T-helper 2 cell treated with Interferon-gamma antibody and Interleukin-4, amounts not matched to agents 5 μg/mL and 100 μg/mL, for 36 hours (primary cell): ENCODE measurements around the gene CUL1.

ENCODE experiments used
- DNase-seq: peaks from one replicate; pipeline ENCODE4 v3.0.0; 2021; ENCODE audit warnings: low spot score
- H3K27ac Mint-ChIP-seq: one replicate; pipeline ENCODE4 v1.8.0; 2021; ENCODE audit warnings: mild to moderate bottlenecking, mixed read lengths
- H3K27me3 Mint-ChIP-seq: one replicate; pipeline ENCODE4 v1.8.0; 2021; ENCODE audit warnings: low read depth, mixed read lengths
- H3K36me3 Mint-ChIP-seq: one replicate; pipeline ENCODE4 v1.8.0; 2021; ENCODE audit warnings: low read depth, mixed read lengths
- H3K4me1 Mint-ChIP-seq: one replicate; pipeline ENCODE4 v1.8.0; 2021; ENCODE audit warnings: low read depth, mixed read lengths
- H3K4me3 Mint-ChIP-seq: one replicate; pipeline ENCODE4 v1.8.0; 2022; ENCODE audit warnings: mild to moderate bottlenecking, moderate library complexity, mixed read lengths
- H3K9me3 Mint-ChIP-seq: one replicate; pipeline ENCODE4 v1.8.0; 2021; ENCODE audit warnings: mixed read lengths

Gene CUL1

GRCh38 chr7:148735967-148736366, 37.3 kb downstream of the CUL1 start:
- Mint-ChIP-seq H3K36me3 (peaks cover 65% of the 10 kb centered on the region), H3K9me3 (peaks cover 3% of the 10 kb centered on the region), H3K4me1 (peaks cover 13% of the 10 kb centered on the region), H3K27me3 (no peaks in the 10 kb centered on the region), H3K27ac (no peak overlapping the region), H3K4me3 (no peak overlapping the region)
- DNase-seq, result no peak

- Mint-ChIP-seq H3K36me3 (peaks cover 66% of the 10 kb centered on the region), H3K4me1 (peaks cover 3% of the 10 kb centered on the region), H3K9me3 (peaks cover 15% of the 10 kb centered on the region), H3K27ac (no peak overlapping the region), H3K4me3 (no peak overlapping the region), H3K27me3 (no peaks in the 10 kb centered on the region)
- no peak for DNase-seq
Observed at GRCh38 chr7:148738737-148739535, 40.2 kb downstream of the CUL1 start.

- Mint-ChIP-seq H3K4me3 (no peak overlapping the region), H3K9me3 (peaks cover 16% of the 10 kb centered on the region), H3K27me3 (no peaks in the 10 kb centered on the region), H3K36me3 (peaks cover 57% of the 10 kb centered on the region), H3K4me1 (peaks cover 9% of the 10 kb centered on the region), H3K27ac (peak overlapping the region; percentile 29)
- no peak for DNase-seq
Observed at GRCh38 chr7:148746135-148746534, 47.4 kb downstream of the CUL1 start.

- H3K4me1 Mint-ChIP-seq, result peaks cover 11% of the 10 kb centered on the region
Observed at GRCh38 chr7:148747274-148747673, 48.6 kb downstream of the CUL1 start.

GRCh38 chr7:148750442-148751355, 52.0 kb downstream of the CUL1 start:
- DNase-seq, result no peak
- H3K4me3 Mint-ChIP-seq, result no peak overlapping the region
- H3K36me3 Mint-ChIP-seq, result peaks cover 29% of the 10 kb centered on the region
- H3K27me3 Mint-ChIP-seq, result no peaks in the 10 kb centered on the region
- peaks cover 4% of the 10 kb centered on the region for H3K9me3 Mint-ChIP-seq
- no peak overlapping the region for H3K27ac Mint-ChIP-seq
- H3K4me1 Mint-ChIP-seq, result peaks cover 12% of the 10 kb centered on the region

More at GRCh38 chr7:148747274-148747673, 48.6 kb downstream of the CUL1 start:
- no peaks in the 10 kb centered on the region for H3K27me3 Mint-ChIP-seq
- peaks cover 51% of the 10 kb centered on the region for H3K36me3 Mint-ChIP-seq
- no peak for DNase-seq
- H3K9me3 Mint-ChIP-seq, result peaks cover 10% of the 10 kb centered on the region
- H3K4me3 Mint-ChIP-seq, result no peak overlapping the region
- no peak overlapping the region for H3K27ac Mint-ChIP-seq

- H3K4me1 Mint-ChIP-seq, result peaks cover 12% of the 10 kb centered on the region
- H3K4me3 Mint-ChIP-seq, result no peak overlapping the region
- H3K9me3 Mint-ChIP-seq, result peaks cover 4% of the 10 kb centered on the region
- DNase-seq, result no peak
- no peak overlapping the region for H3K27ac Mint-ChIP-seq
- no peaks in the 10 kb centered on the region for H3K27me3 Mint-ChIP-seq
- H3K36me3 Mint-ChIP-seq, result peaks cover 32% of the 10 kb centered on the region
Observed at GRCh38 chr7:148753224-148753623, 54.5 kb downstream of the CUL1 start.

- Mint-ChIP-seq H3K36me3 (peaks cover 27% of the 10 kb centered on the region), H3K4me3 (no peak overlapping the region), H3K27me3 (no peaks in the 10 kb centered on the region), H3K27ac (no peak overlapping the region), H3K9me3 (peaks cover 4% of the 10 kb centered on the region), H3K4me1 (peaks cover 12% of the 10 kb centered on the region)
- DNase-seq, result no peak
Observed at GRCh38 chr7:148754912-148755311, 56.2 kb downstream of the CUL1 start.

GRCh38 chr7:148761499-148762278, 63.0 kb downstream of the CUL1 start:
- DNase-seq, result no peak
- Mint-ChIP-seq H3K36me3 (peaks cover 32% of the 10 kb centered on the region), H3K27me3 (no peaks in the 10 kb centered on the region), H3K4me3 (no peak overlapping the region), H3K9me3 (no peaks in the 10 kb centered on the region), H3K27ac (no peak overlapping the region), H3K4me1 (no peaks in the 10 kb centered on the region)

- peaks cover 28% of the 10 kb centered on the region for H3K36me3 Mint-ChIP-seq
- no peaks in the 10 kb centered on the region for H3K27me3 Mint-ChIP-seq
- H3K4me3 Mint-ChIP-seq, result no peak overlapping the region
- DNase-seq, result no peak
- H3K4me1 Mint-ChIP-seq, result no peaks in the 10 kb centered on the region
- H3K9me3 Mint-ChIP-seq, result no peaks in the 10 kb centered on the region
- no peak overlapping the region for H3K27ac Mint-ChIP-seq
Observed at GRCh38 chr7:148763622-148764021, 64.9 kb downstream of the CUL1 start.

GRCh38 chr7:148770004-148770403, 71.3 kb downstream of the CUL1 start:
- peaks cover 19% of the 10 kb centered on the region for H3K4me1 Mint-ChIP-seq
- no peak overlapping the region for H3K27ac Mint-ChIP-seq
- no peaks in the 10 kb centered on the region for H3K9me3 Mint-ChIP-seq
- H3K4me3 Mint-ChIP-seq, result no peak overlapping the region
- peaks cover 27% of the 10 kb centered on the region for H3K36me3 Mint-ChIP-seq
- DNase-seq, result no peak
- no peaks in the 10 kb centered on the region for H3K27me3 Mint-ChIP-seq

GRCh38 chr7:148772297-148773089, 73.8 kb downstream of the CUL1 start:
- Mint-ChIP-seq H3K9me3 (no peaks in the 10 kb centered on the region), H3K27me3 (no peaks in the 10 kb centered on the region), H3K36me3 (peaks cover 34% of the 10 kb centered on the region), H3K4me3 (no peak overlapping the region), H3K27ac (peak overlapping the region; percentile 82), H3K4me1 (peaks cover 24% of the 10 kb centered on the region)
- no peak for DNase-seq

- H3K4me3 Mint-ChIP-seq, result peak overlapping the region; percentile 60
- no peaks in the 10 kb centered on the region for H3K27me3 Mint-ChIP-seq
- DNase-seq, result peak; percentile 12
- peaks cover 32% of the 10 kb centered on the region for H3K36me3 Mint-ChIP-seq
- H3K9me3 Mint-ChIP-seq, result no peaks in the 10 kb centered on the region
- H3K4me1 Mint-ChIP-seq, result peaks cover 24% of the 10 kb centered on the region
- peak overlapping the region; percentile 82 for H3K27ac Mint-ChIP-seq
Observed at GRCh38 chr7:148773334-148773733, 74.6 kb downstream of the CUL1 start.

- no peak for DNase-seq
- Mint-ChIP-seq H3K27me3 (no peaks in the 10 kb centered on the region), H3K9me3 (no peaks in the 10 kb centered on the region), H3K4me3 (no peak overlapping the region), H3K4me1 (peaks cover 24% of the 10 kb centered on the region), H3K36me3 (peaks cover 32% of the 10 kb centered on the region), H3K27ac (no peak overlapping the region)
Observed at GRCh38 chr7:148774471-148774870, 75.8 kb downstream of the CUL1 start.
